ENCODE data around the gene PIF1. TPM values are rescaled to one million over a fixed set of nuclear protein-coding genes. Genes with fewer than 3 reads are reported as not detected.

PIF1 gene
- total RNA-seq, 3 donors from 2014 or later (not counting 1 experiment from before 2014, with no cell fraction given) = 6.2 to 23.9 (median 9.7) TPM

DNA sequence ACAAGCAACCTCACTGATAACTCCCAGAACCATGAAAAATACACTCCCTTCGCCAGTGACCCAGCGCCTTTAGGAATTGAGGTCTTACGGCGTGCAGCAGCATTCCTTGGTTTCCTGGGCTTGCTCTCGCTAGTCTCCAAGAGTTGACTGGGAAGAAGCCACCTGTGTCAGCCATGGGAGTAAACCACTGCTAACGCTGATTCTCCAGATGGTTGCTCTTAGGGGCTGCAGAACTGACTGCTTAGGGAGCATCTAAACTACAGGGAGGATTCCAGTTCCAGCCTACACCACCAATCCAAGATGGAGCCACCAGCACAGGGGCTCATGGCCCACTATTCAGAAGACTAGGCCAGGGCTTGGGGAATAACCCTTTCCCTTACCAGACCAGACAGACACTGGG is 52.5 kb downstream of the PIF1 start:
- H3K27me3 Mint-ChIP-seq (ENCODE audit: low read depth in 2 of 2) = peaks cover 0 to 19% of the 10 kb centered on the region in 2 donors
- peaks cover 13 to 38% of the 10 kb centered on the region in 2 donors for H3K4me1 Mint-ChIP-seq

DNA sequence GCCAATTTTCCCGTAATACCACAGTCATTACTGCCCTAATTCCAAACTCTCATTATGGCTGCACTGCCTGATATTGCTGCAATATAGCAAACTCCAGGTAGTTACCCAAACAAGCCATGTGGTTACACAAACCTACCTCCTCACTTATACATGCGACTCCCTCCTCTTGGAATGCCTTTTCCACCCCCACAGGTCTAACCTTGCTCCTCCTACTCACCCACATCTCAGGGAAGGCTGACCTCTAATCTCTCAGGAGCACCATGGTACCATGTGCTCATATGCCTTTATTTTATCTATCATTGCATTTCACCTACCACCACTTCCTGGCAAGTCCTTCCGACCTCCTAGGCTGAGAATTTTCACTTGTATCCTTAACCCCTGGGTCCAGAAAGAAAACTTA is 53.0 kb downstream of the PIF1 start:
- ATAC-seq (no peak), DNase-seq (no peak)
- Histone ChIP-seq H3K27me3 (ENCODE audit: control insufficient read depth, insufficient read depth, low read length) (peaks cover 10% of the 10 kb centered on the region), H3K9me3 (ENCODE audit: control insufficient read depth, insufficient read depth, low read length) (no peaks in the 10 kb centered on the region), H3K4me1 (ENCODE audit: control insufficient read depth, insufficient read depth, low read length) (peaks cover 11% of the 10 kb centered on the region), H3K27ac (ENCODE audit: low read length) (no peak overlapping the region), H3K36me3 (ENCODE audit: control insufficient read depth, insufficient read depth, low read length) (no peaks in the 10 kb centered on the region), H3K4me3 (ENCODE audit: low read length) (no peak overlapping the region)
- peaks cover 16 to 41% of the 10 kb centered on the region in 2 donors for H3K4me1 Mint-ChIP-seq
- H3K9me3 Mint-ChIP-seq = no peaks in the 10 kb centered on the region
- WGBS (ENCODE audit: insufficient coverage) = 55% methylated on average over 3 of the region's 3 CpGs
- no peak overlapping the region for H3K4me3 Mint-ChIP-seq
- H3K27me3 Mint-ChIP-seq (ENCODE audit: low read depth in 2 of 2) = peaks cover 0 to 19% of the 10 kb centered on the region in 2 donors
- peak overlapping the region in 1 of 2 donors; percentile 8 for H3K27ac Mint-ChIP-seq
- intact Hi-C loops (cut with micrococcal nuclease) = no loop called here
- no peaks in the 10 kb centered on the region for H3K36me3 Mint-ChIP-seq
- TF ChIP-seq, protein P1, sequence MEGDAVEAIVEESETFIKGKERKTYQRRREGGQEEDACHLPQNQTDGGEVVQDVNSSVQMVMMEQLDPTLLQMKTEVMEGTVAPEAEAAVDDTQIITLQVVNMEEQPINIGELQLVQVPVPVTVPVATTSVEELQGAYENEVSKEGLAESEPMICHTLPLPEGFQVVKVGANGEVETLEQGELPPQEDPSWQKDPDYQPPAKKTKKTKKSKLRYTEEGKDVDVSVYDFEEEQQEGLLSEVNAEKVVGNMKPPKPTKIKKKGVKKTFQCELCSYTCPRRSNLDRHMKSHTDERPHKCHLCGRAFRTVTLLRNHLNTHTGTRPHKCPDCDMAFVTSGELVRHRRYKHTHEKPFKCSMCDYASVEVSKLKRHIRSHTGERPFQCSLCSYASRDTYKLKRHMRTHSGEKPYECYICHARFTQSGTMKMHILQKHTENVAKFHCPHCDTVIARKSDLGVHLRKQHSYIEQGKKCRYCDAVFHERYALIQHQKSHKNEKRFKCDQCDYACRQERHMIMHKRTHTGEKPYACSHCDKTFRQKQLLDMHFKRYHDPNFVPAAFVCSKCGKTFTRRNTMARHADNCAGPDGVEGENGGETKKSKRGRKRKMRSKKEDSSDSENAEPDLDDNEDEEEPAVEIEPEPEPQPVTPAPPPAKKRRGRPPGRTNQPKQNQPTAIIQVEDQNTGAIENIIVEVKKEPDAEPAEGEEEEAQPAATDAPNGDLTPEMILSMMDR (IDR thresholded peaks at IDR 0.05) = no peak

More for the DNA sequence above, 52.5 kb downstream of the PIF1 start:
- Histone ChIP-seq H3K27me3 (ENCODE audit: control insufficient read depth, insufficient read depth, low read length) (peaks cover 10% of the 10 kb centered on the region), H3K9me3 (ENCODE audit: control insufficient read depth, insufficient read depth, low read length) (no peaks in the 10 kb centered on the region), H3K36me3 (ENCODE audit: control insufficient read depth, insufficient read depth, low read length) (no peaks in the 10 kb centered on the region), H3K4me3 (ENCODE audit: low read length) (no peak overlapping the region), H3K4me1 (ENCODE audit: control insufficient read depth, insufficient read depth, low read length) (peaks cover 11% of the 10 kb centered on the region), H3K27ac (ENCODE audit: low read length) (no peak overlapping the region)
- H3K4me3 Mint-ChIP-seq = no peak overlapping the region
- DNase-seq (no peak), ATAC-seq (no peak)
- H3K9me3 Mint-ChIP-seq = no peaks in the 10 kb centered on the region
- intact Hi-C loops (cut with micrococcal nuclease) = no loop called here
- 97% methylated on average over 6 of the region's 6 CpGs for WGBS (ENCODE audit: insufficient coverage)
- peak overlapping the region in 1 of 2 donors; percentile 8 for H3K27ac Mint-ChIP-seq
- TF ChIP-seq, protein P1 (IDR thresholded peaks at IDR 0.05) = no peak
- no peaks in the 10 kb centered on the region for H3K36me3 Mint-ChIP-seq

DNA sequence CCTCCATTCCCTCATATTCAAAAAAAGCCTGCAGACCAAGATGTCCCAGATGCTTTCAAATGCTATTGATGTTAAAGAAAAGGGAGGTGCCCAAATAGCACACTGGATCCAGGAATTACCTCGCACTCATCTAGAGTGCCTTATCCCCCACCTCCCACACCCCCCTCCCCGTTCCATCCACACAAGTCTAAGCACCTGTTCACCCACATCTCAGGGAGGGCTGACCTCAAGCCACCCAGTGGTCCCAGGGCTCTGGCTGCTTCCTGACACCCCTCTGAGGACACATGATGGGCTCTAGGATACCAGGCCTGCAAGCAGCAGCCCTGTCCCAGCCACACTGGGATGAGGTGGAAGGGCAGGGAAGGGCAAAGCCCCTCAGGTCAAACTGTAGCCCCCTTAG is 54.8 kb downstream of the PIF1 start:
- peaks cover 4% of the 10 kb centered on the region for H3K4me1 ChIP-seq (ENCODE audit: control insufficient read depth, insufficient read depth, low read length)
- H3K27ac Mint-ChIP-seq = no peak overlapping the region
- no peak overlapping the region for H3K4me3 ChIP-seq (ENCODE audit: low read length)
- DNase-seq = no peak
- no peak for ATAC-seq
- H3K4me3 Mint-ChIP-seq = no peak overlapping the region
- no peaks in the 10 kb centered on the region for H3K36me3 ChIP-seq (ENCODE audit: control insufficient read depth, insufficient read depth, low read length)
- intact Hi-C loops (cut with micrococcal nuclease) = no loop called here
- H3K27me3 ChIP-seq (ENCODE audit: control insufficient read depth, insufficient read depth, low read length) = peaks cover 10% of the 10 kb centered on the region
- no peaks in the 10 kb centered on the region for H3K9me3 ChIP-seq (ENCODE audit: control insufficient read depth, insufficient read depth, low read length)
- no peak overlapping the region for H3K27ac ChIP-seq (ENCODE audit: low read length)
- H3K27me3 Mint-ChIP-seq (ENCODE audit: low read depth in 2 of 2) = peaks cover 0 to 5% of the 10 kb centered on the region in 2 donors
- 72% methylated on average over 2 of the region's 2 CpGs for WGBS (ENCODE audit: insufficient coverage)
- TF ChIP-seq, protein P1 (IDR thresholded peaks at IDR 0.05) = no peak
- peaks cover 16 to 29% of the 10 kb centered on the region in 2 donors for H3K4me1 Mint-ChIP-seq
- no peaks in the 10 kb centered on the region for H3K36me3 Mint-ChIP-seq
- H3K9me3 Mint-ChIP-seq = no peaks in the 10 kb centered on the region

DNA sequence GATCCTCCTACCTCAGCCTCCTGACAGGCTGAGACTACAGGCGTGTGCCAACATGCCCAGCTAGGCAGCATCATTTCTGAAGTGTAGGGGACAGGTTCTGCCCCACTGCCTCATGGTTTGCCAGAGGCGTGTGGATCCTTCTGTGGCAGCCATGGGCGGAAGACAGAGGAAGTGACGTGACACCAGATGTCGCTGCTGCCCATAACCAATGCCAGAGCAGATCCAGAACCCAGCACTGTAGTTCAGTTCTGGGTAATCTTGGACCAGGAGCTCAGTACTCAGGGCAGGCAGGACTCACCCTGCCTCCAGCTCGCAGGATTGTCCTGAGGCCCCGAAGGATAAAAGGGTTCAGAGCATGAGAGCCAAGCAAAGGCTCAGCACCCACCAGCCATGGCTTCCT is 58.2 kb downstream of the PIF1 start:
- WGBS (ENCODE audit: insufficient coverage) = 77% methylated on average over 7 of the region's 7 CpGs
- H3K27ac Mint-ChIP-seq = peak overlapping the region in 1 of 2 donors; percentile 74

More for the DNA sequence above, 58.2 kb downstream of the PIF1 start:
- Histone ChIP-seq H3K27ac (ENCODE audit: low read length) (no peak overlapping the region), H3K4me3 (ENCODE audit: low read length) (no peak overlapping the region), H3K4me1 (ENCODE audit: control insufficient read depth, insufficient read depth, low read length) (no peaks in the 10 kb centered on the region), H3K9me3 (ENCODE audit: control insufficient read depth, insufficient read depth, low read length) (no peaks in the 10 kb centered on the region), H3K27me3 (ENCODE audit: control insufficient read depth, insufficient read depth, low read length) (no peaks in the 10 kb centered on the region), H3K36me3 (ENCODE audit: control insufficient read depth, insufficient read depth, low read length) (no peaks in the 10 kb centered on the region)
- peaks cover 18 to 30% of the 10 kb centered on the region in 2 donors for H3K4me1 Mint-ChIP-seq
- H3K9me3 Mint-ChIP-seq = no peaks in the 10 kb centered on the region
- intact Hi-C loops (cut with micrococcal nuclease) = loop anchor here (10.0 kb wide), 1 partner anchor 48 kb away; no protein-coding TSS in a partner anchor
- H3K36me3 Mint-ChIP-seq = no peaks in the 10 kb centered on the region
- TF ChIP-seq, protein P1 (IDR thresholded peaks at IDR 0.05) = no peak
- H3K27me3 Mint-ChIP-seq (ENCODE audit: low read depth in 2 of 2) = no peaks in the 10 kb centered on the region
- peak overlapping the region; percentile 17 for H3K4me3 Mint-ChIP-seq
- DNase-seq (peak; percentile 24 to 39), ATAC-seq (peak in 2 of 3 donors; percentile 44 to 46)

Measured in natural killer cell (primary cell).